Activated naive CD8-positive, alpha-beta T cell treated with anti-CD3 and anti-CD28 coated beads for 36 hours (primary cell): ENCODE data around the gene U2AF1. TPM values are rescaled to one million over a fixed set of nuclear protein-coding genes. Genes with fewer than 3 reads are reported as not detected.
"Not testable (repeated sequence)": the region's sequence is repeated elsewhere in the genome, so short reads cannot be mapped to it uniquely, and the experiment has no call there.

Experiments
- DNase-seq: peaks from one replicate; pipeline ENCODE4 v3.0.0; 2021
- H3K27ac Mint-ChIP-seq: one replicate; pipeline ENCODE4 v1.8.0; 2022; ENCODE audit warnings: mild to moderate bottlenecking, moderate library complexity, mixed read lengths
- H3K27me3 Mint-ChIP-seq: one replicate; pipeline ENCODE4 v1.8.0; 2022; ENCODE audit warnings: mild to moderate bottlenecking, mixed read lengths
- H3K36me3 Mint-ChIP-seq: one replicate; pipeline ENCODE4 v1.8.0; 2021; ENCODE audit warnings: mild to moderate bottlenecking, mixed read lengths
- H3K4me1 Mint-ChIP-seq: one replicate; pipeline ENCODE4 v1.8.0; 2021; ENCODE audit warnings: mixed read lengths
- H3K4me3 Mint-ChIP-seq: one replicate; pipeline ENCODE4 v1.8.0; 2022; ENCODE audit warnings: mild to moderate bottlenecking, moderate library complexity, mixed read lengths
- H3K9me3 Mint-ChIP-seq: one replicate; pipeline ENCODE4 v1.8.0; 2022; ENCODE audit warnings: mixed read lengths
- total RNA-seq, 2 experiments: library from RNA; stranded (reverse); gene quantifications; one replicate each; pipeline ENCODE4 v1.2.3, GENCODE V29; 2021

The U2AF1 gene, protein sequence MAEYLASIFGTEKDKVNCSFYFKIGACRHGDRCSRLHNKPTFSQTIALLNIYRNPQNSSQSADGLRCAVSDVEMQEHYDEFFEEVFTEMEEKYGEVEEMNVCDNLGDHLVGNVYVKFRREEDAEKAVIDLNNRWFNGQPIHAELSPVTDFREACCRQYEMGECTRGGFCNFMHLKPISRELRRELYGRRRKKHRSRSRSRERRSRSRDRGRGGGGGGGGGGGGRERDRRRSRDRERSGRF
- total RNA-seq: 10 to 100 TPM; 20.6 to 21.2 TPM

- not testable (repeated sequence) for H3K27me3 Mint-ChIP-seq, H3K9me3 Mint-ChIP-seq, DNase-seq
Observed at GRCh38 chr21:43106965-43107793, at the start of gene U2AF1. Gene U2AF1 (minus strand): TSS chr21:43107570. CDS start chr21:43107494, 76 bp downstream.

GRCh38 chr21:43153601-43154000, 46.2 kb upstream of the U2AF1 start:
- H3K27me3 Mint-ChIP-seq, DNase-seq, H3K36me3 Mint-ChIP-seq, H3K4me3 Mint-ChIP-seq, H3K4me1 Mint-ChIP-seq, H3K27ac Mint-ChIP-seq, H3K9me3 Mint-ChIP-seq: not testable (repeated sequence)

More at GRCh38 chr21:43106965-43107793, at the start of gene U2AF1:
- H3K36me3 Mint-ChIP-seq, H3K4me3 Mint-ChIP-seq, H3K27ac Mint-ChIP-seq, H3K4me1 Mint-ChIP-seq: not testable (repeated sequence)

DNA sequence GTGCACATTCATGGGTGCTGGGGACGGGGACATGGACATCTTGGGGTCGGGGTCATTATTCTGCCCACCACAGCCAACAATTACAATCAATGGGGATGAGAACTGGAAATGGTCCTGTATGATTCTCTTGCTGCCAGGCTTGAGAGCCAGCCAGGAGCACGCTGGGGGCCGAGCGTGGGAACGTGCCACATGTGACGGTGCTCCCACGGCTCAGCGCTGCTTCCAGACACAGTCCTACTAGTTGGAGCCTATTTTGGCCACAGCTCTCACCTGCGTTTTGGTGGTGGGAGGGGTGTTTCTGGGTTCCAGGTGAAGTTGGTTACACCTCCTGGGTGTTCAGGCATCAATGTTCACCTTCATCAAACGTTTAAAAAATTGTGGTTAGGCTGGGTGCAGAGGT, 42.0 kb upstream of the U2AF1 start:
- H3K27ac Mint-ChIP-seq, H3K27me3 Mint-ChIP-seq, H3K9me3 Mint-ChIP-seq, H3K36me3 Mint-ChIP-seq, H3K4me1 Mint-ChIP-seq, H3K4me3 Mint-ChIP-seq, DNase-seq: not testable (repeated sequence)

DNA sequence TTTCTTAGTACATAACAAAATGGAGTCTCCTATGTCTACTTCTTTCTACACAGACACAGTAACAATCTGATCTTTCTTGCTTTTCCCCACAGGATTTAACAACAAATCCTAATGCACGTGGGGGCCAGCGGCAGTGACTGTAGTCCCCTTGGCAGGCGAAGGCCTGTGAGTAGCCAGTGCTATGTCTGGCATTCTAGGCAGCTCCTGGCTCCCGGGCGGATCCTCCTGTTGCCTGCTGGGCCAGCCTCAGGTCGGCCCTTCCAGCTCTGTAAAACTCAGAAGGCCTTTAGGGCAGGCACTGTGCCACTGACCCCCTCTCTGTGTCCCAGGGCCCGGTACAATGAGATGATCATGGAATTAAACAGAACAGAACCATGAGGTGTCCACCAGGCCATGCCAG, 40.6 kb upstream of the U2AF1 start:
- H3K4me1 Mint-ChIP-seq, H3K4me3 Mint-ChIP-seq, H3K9me3 Mint-ChIP-seq, H3K27me3 Mint-ChIP-seq, DNase-seq, H3K27ac Mint-ChIP-seq, H3K36me3 Mint-ChIP-seq: not testable (repeated sequence)

DNA sequence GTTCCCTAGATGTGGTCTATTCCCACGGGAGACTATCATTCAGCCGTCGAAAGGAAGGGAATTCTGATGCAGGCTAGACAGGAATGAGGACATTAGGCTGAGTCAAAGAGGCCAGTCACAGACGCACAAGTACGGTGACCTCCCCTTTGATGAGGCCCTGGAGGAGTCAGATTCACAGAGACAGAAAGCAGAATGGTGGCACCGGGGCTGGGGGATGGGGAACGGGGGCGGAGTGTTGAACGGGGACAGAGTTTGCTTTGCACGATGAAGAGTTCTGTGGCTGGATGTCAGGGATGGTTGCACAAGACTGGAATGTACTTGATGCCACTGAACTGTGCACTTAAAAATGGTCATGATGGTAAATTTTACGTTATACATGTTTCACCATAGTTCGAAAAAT, 39.3 kb upstream of the U2AF1 start:
- H3K4me3 Mint-ChIP-seq, H3K9me3 Mint-ChIP-seq: not testable (repeated sequence)

DNA sequence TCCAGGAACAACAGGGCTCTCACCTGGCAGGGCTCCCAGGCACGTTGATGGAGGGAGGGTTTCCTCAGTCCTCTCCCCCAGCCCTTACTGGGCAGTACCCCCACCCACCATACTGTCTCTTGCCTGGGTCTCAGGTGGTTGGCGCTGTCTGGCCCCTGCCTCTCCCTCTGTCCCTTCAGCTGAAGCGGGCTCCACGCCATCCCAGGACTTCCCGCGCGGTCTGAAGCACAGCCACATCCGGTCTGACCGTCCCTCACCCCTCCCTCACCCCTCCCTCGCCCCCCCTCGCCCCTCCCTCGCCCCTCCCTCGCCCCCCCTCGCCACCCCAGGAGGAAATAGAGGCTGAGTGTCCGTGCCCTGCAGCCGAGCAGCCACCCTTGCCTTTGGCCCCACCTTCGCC, 34.0 kb upstream of the U2AF1 start:
- H3K9me3 Mint-ChIP-seq, H3K4me1 Mint-ChIP-seq, DNase-seq, H3K27me3 Mint-ChIP-seq, H3K4me3 Mint-ChIP-seq, H3K36me3 Mint-ChIP-seq, H3K27ac Mint-ChIP-seq: not testable (repeated sequence)

More for the DNA sequence above, 39.3 kb upstream of the U2AF1 start:
- H3K27ac Mint-ChIP-seq, H3K36me3 Mint-ChIP-seq, H3K27me3 Mint-ChIP-seq, DNase-seq, H3K4me1 Mint-ChIP-seq: not testable (repeated sequence)

DNA sequence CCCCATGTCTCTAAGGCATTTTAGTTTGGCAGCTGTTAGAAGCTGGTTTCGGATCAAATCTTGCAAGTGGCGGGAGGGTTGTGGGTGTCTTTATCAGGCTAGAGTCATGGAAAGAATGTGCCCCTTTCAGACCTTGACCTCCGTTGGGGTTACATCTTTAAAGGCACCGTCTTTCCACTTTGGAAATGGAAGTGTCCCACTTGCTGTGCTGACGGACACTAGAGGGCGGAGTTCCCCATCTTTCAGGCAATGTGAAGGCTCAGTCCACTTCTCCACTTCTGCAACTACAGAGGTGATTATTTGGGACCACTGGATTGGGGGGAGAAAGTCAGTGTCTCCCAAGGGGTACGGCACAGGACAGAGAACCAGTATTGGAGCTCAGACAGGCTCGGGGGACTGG, 31.6 kb upstream of the U2AF1 start:
- H3K27ac Mint-ChIP-seq, H3K4me1 Mint-ChIP-seq, H3K4me3 Mint-ChIP-seq, H3K27me3 Mint-ChIP-seq, H3K9me3 Mint-ChIP-seq, DNase-seq, H3K36me3 Mint-ChIP-seq: not testable (repeated sequence)

DNA sequence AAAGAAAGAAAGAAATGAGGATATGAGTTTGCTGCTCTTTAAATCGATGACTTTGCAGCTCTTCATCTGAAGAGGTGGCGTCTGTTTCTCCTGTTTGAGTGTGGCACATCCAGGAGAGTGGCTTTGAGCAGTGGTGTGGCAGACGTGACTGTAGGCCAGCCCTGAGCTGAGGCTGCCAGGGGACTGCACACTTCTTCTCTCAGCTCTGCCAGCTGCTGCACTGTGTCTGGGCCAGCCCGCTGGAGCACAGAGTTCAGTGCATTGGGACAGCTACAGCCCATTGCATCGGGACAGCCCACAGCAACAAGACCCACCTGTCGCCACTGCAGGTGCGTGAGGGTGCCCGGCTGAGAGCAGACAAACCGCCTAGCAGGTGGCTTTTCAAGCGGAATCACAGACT, 27.1 kb upstream of the U2AF1 start:
- not testable (repeated sequence) for H3K4me3 Mint-ChIP-seq, H3K4me1 Mint-ChIP-seq, DNase-seq, H3K36me3 Mint-ChIP-seq, H3K9me3 Mint-ChIP-seq, H3K27me3 Mint-ChIP-seq, H3K27ac Mint-ChIP-seq

DNA sequence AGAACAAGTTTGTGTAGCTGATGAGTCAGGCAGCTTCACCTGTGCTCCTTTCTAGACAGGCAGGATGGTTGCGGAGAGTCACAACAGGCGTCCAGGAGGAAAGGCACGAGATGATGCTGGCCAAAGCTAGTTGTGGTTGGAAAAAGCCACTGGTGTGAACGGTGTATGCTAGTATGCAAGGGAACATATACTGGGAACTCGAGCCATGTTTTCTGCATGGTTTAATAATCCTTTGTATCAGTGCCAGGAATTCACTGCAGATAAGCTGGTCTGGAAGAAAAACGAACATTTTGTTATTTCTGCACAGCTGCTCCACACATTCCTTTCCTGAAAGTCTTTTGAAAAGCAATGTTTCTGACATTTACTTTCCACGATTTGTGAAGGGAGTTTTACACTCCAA, 22.7 kb upstream of the U2AF1 start:
- H3K4me3 Mint-ChIP-seq, H3K27ac Mint-ChIP-seq, H3K4me1 Mint-ChIP-seq, H3K27me3 Mint-ChIP-seq, DNase-seq, H3K9me3 Mint-ChIP-seq, H3K36me3 Mint-ChIP-seq: not testable (repeated sequence)

GRCh38 chr21:43115956-43116355, 8.6 kb upstream of the U2AF1 start:
- H3K27ac Mint-ChIP-seq, H3K4me1 Mint-ChIP-seq, DNase-seq, H3K9me3 Mint-ChIP-seq, H3K27me3 Mint-ChIP-seq, H3K36me3 Mint-ChIP-seq, H3K4me3 Mint-ChIP-seq: not testable (repeated sequence)

GRCh38 chr21:43114483-43114882, 7.1 kb upstream of the U2AF1 start:
- H3K36me3 Mint-ChIP-seq, DNase-seq, H3K27me3 Mint-ChIP-seq, H3K27ac Mint-ChIP-seq, H3K9me3 Mint-ChIP-seq, H3K4me3 Mint-ChIP-seq, H3K4me1 Mint-ChIP-seq: not testable (repeated sequence)

- H3K9me3 Mint-ChIP-seq, DNase-seq, H3K36me3 Mint-ChIP-seq, H3K27ac Mint-ChIP-seq, H3K4me1 Mint-ChIP-seq, H3K4me3 Mint-ChIP-seq, H3K27me3 Mint-ChIP-seq: not testable (repeated sequence)
Observed at GRCh38 chr21:43109006-43109405, 1.6 kb upstream of the U2AF1 start.

- not testable (repeated sequence) for H3K36me3 Mint-ChIP-seq, H3K27me3 Mint-ChIP-seq, H3K9me3 Mint-ChIP-seq, DNase-seq, H3K4me1 Mint-ChIP-seq, H3K27ac Mint-ChIP-seq, H3K4me3 Mint-ChIP-seq
Observed at GRCh38 chr21:43108177-43108576, 807 bp upstream of the U2AF1 start.

DNA sequence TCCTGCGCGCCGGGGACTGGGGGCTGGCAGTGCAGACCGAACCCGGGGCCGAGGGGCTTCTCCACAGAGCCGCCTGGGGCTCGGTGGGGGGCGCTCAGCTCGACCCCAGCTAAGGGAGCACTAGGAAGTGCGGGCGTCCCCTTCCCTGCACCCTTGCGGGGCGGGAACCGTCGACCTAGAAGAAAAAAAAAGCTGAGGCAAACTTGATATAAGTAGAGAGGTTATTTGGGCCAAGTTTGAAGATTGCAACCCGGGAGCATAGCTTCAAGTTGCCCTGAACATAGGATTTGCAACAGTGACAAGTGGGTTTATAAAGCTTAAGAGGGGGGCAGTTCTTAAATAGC, 396 bp upstream of the U2AF1 start:
- H3K4me1 Mint-ChIP-seq, DNase-seq, H3K36me3 Mint-ChIP-seq, H3K27me3 Mint-ChIP-seq, H3K9me3 Mint-ChIP-seq, H3K4me3 Mint-ChIP-seq, H3K27ac Mint-ChIP-seq: not testable (repeated sequence)

GRCh38 chr21:43104642-43105041, 2.7 kb downstream of the U2AF1 start:
- not testable (repeated sequence) for H3K27me3 Mint-ChIP-seq, H3K9me3 Mint-ChIP-seq, H3K36me3 Mint-ChIP-seq, H3K4me1 Mint-ChIP-seq, H3K4me3 Mint-ChIP-seq, DNase-seq, H3K27ac Mint-ChIP-seq

DNA sequence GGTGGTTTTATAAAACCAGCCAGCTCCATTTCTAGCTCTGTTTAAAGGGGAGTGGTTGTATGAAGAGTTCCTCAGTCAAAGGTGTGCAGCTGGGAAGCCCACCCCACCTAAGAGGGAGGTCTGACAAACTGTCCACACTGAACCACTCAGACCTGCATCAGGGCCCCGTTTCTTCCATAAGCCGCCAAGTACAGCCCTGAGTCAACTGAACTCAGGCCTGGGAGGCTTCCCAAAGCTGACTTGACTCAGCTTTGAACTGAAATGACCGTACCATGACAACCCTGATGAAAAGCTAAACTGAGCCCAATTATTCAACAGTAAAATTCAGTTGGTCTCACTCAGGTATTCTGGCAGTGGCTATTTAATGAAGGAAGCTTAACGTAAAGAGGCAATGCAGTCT, 5.1 kb downstream of the U2AF1 start:
- not testable (repeated sequence) for H3K4me3 Mint-ChIP-seq, H3K27ac Mint-ChIP-seq, H3K9me3 Mint-ChIP-seq, H3K27me3 Mint-ChIP-seq, H3K4me1 Mint-ChIP-seq, DNase-seq, H3K36me3 Mint-ChIP-seq
